Astrocyte (in vitro differentiated cells and primary cell): Measurements from ENCODE around the gene SRPK1. TPM values are rescaled to one million over a fixed set of nuclear protein-coding genes. Genes with fewer than 3 reads are reported as not detected.

ENCODE experiments used
- DNase-seq: peaks from one replicate; pipeline ENCODE4 v3.0.0-alpha.2; 2010; ENCODE audit warnings: low read depth
- FAIRE-seq: peaks from 2 replicates; lab custom pipeline; 2011; peaks lifted over from hg19 to GRCh38; lab: Jason Lieb, UNC
- H2AFZ ChIP-seq: 2 replicates; pipeline ENCODE4 v1.6.0; 2012; ENCODE audit warnings: low read depth, low read length, inconsistent platforms
- H3K27ac ChIP-seq: 2 replicates; pipeline ENCODE4 v1.5.1; 2011; ENCODE audit warnings: low read depth, low read length, inconsistent platforms
- H3K27me3 ChIP-seq: 2 replicates; pipeline ENCODE4 v1.6.0; 2011; ENCODE audit warnings: low read length, inconsistent platforms; ENCODE audit not compliant: insufficient read depth
- H3K36me3 ChIP-seq: 2 replicates; pipeline ENCODE4 v1.5.1; 2011; ENCODE audit warnings: low read length, inconsistent platforms; ENCODE audit not compliant: insufficient read depth
- H3K4me1 ChIP-seq: 2 replicates; pipeline ENCODE4 v1.5.1; 2011; ENCODE audit warnings: low read length, inconsistent platforms; ENCODE audit not compliant: insufficient read depth
- H3K4me2 ChIP-seq: 2 replicates; pipeline ENCODE4 v1.6.0; 2012; ENCODE audit warnings: low read length, inconsistent platforms
- H3K4me3 ChIP-seq: 2 replicates; pipeline ENCODE4 v1.5.1; 2011; ENCODE audit warnings: low read depth, mild to moderate bottlenecking, low read length, inconsistent platforms; ENCODE audit not compliant: insufficient read depth
- H3K79me2 ChIP-seq: 2 replicates; pipeline ENCODE4 v1.6.0; 2012; ENCODE audit warnings: mild to moderate bottlenecking, low read length, inconsistent platforms; ENCODE audit not compliant: insufficient read depth
- H3K9ac ChIP-seq: 2 replicates; pipeline ENCODE4 v1.6.0; 2012; ENCODE audit warnings: mild to moderate bottlenecking, low read length, inconsistent platforms
- H3K9me3 ChIP-seq: 2 replicates; pipeline ENCODE4 v1.5.1; 2012; ENCODE audit warnings: low read depth, mild to moderate bottlenecking, low read length, inconsistent platforms; ENCODE audit not compliant: insufficient read depth
- H4K20me1 ChIP-seq: 2 replicates; pipeline ENCODE4 v1.6.0; 2012; ENCODE audit warnings: low read length, inconsistent platforms; ENCODE audit not compliant: insufficient read depth
- H3K27ac Mint-ChIP-seq: one replicate; pipeline ENCODE4 v1.8.0; 2021; ENCODE audit warnings: mild to moderate bottlenecking, mixed read lengths; ENCODE audit not compliant: unreplicated experiment
- H3K27me3 Mint-ChIP-seq: one replicate; pipeline ENCODE4 v1.8.0; 2021; ENCODE audit warnings: low read depth, mixed read lengths; ENCODE audit not compliant: unreplicated experiment
- H3K36me3 Mint-ChIP-seq: one replicate; pipeline ENCODE4 v1.8.0; 2021; ENCODE audit warnings: low read depth, mixed read lengths; ENCODE audit not compliant: unreplicated experiment
- H3K4me1 Mint-ChIP-seq: one replicate; pipeline ENCODE4 v1.8.0; 2021; ENCODE audit warnings: low read depth, mixed read lengths; ENCODE audit not compliant: unreplicated experiment
- H3K4me3 Mint-ChIP-seq: one replicate; pipeline ENCODE4 v1.8.0; 2021; ENCODE audit warnings: mild to moderate bottlenecking, moderate library complexity, mixed read lengths; ENCODE audit not compliant: unreplicated experiment
- H3K9me3 Mint-ChIP-seq: one replicate; pipeline ENCODE4 v1.8.0; 2021; ENCODE audit warnings: mild to moderate bottlenecking, mixed read lengths; ENCODE audit not compliant: unreplicated experiment
- EZH2 ChIP-seq: IDR thresholded peaks from 2 replicates; pipeline ENCODE4 v1.6.1; 2012; ENCODE audit warnings: mild to moderate bottlenecking, low read length, inconsistent platforms; ENCODE audit not compliant: insufficient read depth
- total RNA-seq: library from RNA; stranded (reverse); gene quantifications from 2 replicates; pipeline ENCODE4 v1.2.1, GENCODE V29; 2021
- TF ChIP-seq, protein P1 (sequence below): IDR thresholded peaks from 2 replicates; pipeline ENCODE4 v1.5.1; 2011; ENCODE audit warnings: low read depth, mild to moderate bottlenecking, inconsistent platforms, low read length, moderate library complexity; ENCODE audit not compliant: insufficient read depth

The SRPK1 gene
- total RNA-seq, 1 donor from 2014 or later: 58.6 TPM

DNA sequence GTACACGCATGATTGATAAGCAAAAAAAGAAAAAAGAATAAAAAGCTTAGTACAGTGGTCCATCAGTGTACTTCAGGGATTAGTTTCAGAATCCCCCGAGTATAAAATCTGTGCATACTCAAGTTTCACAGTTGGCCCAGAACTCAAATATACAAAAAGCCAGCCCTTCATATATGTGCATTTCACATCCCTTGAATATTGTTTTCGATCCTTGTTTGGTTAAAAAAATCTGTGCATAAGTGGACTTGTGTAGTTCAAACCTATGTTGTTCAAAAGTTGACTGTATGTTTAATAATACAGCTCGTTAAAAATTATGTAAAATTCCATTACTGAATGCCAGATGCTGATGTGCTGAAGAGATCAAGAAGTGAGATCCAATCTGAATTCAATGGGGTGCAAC, 61.5 kb downstream of the SRPK1 start:
- Histone ChIP-seq H3K27me3 (no peaks in the 10 kb centered on the region), H3K79me2 (peaks cover 5% of the 10 kb centered on the region), H3K9ac (no peak overlapping the region), H4K20me1 (peaks cover 13% of the 10 kb centered on the region), H3K27ac (no peak overlapping the region), H2AFZ (no peak overlapping the region), H3K4me3 (no peak overlapping the region), H3K4me2 (no peak overlapping the region), H3K36me3 (peaks cover 33% of the 10 kb centered on the region), H3K4me1 (no peaks in the 10 kb centered on the region), H3K9me3 (no peaks in the 10 kb centered on the region)
- DNase-seq (no peak), FAIRE-seq (no peak)
- Mint-ChIP-seq H3K27ac (no peak overlapping the region), H3K36me3 (peaks cover 14% of the 10 kb centered on the region), H3K27me3 (no peaks in the 10 kb centered on the region), H3K4me3 (no peak overlapping the region), H3K9me3 (peaks cover 1% of the 10 kb centered on the region), H3K4me1 (no peaks in the 10 kb centered on the region)
- no peak for TF ChIP-seq EZH2
- TF ChIP-seq, protein P1, sequence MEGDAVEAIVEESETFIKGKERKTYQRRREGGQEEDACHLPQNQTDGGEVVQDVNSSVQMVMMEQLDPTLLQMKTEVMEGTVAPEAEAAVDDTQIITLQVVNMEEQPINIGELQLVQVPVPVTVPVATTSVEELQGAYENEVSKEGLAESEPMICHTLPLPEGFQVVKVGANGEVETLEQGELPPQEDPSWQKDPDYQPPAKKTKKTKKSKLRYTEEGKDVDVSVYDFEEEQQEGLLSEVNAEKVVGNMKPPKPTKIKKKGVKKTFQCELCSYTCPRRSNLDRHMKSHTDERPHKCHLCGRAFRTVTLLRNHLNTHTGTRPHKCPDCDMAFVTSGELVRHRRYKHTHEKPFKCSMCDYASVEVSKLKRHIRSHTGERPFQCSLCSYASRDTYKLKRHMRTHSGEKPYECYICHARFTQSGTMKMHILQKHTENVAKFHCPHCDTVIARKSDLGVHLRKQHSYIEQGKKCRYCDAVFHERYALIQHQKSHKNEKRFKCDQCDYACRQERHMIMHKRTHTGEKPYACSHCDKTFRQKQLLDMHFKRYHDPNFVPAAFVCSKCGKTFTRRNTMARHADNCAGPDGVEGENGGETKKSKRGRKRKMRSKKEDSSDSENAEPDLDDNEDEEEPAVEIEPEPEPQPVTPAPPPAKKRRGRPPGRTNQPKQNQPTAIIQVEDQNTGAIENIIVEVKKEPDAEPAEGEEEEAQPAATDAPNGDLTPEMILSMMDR: no peak

DNA sequence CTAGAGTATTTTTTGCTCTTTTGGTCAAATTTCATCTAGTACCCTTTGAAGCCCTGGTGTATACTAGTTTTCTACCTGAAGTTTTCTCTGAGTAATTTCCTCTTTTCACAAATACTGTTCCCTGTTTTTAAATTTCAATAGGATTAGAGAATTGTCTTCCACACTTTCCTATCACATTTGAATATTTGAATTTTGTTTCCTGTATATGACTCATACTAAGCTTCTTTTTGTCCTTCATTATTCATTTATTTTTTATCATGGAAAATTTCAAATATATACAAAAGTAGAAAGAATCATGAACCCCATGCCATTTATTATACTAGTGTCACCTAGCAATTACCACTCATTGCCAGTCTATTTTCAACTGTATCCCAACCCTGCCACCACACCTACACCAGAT, 63.0 kb downstream of the SRPK1 start:
- TF ChIP-seq EZH2: no peak
- TF ChIP-seq, protein P1: no peak
- FAIRE-seq (no peak), DNase-seq (no peak)
- Histone ChIP-seq H3K27me3 (no peaks in the 10 kb centered on the region), H3K9me3 (no peaks in the 10 kb centered on the region), H3K79me2 (peaks cover 5% of the 10 kb centered on the region), H3K4me1 (no peaks in the 10 kb centered on the region), H3K9ac (no peak overlapping the region), H3K4me2 (no peak overlapping the region), H4K20me1 (peaks cover 13% of the 10 kb centered on the region), H3K36me3 (peaks cover 37% of the 10 kb centered on the region), H3K27ac (no peak overlapping the region), H2AFZ (no peak overlapping the region), H3K4me3 (no peak overlapping the region)
- no peak overlapping the region for H3K27ac Mint-ChIP-seq
- peaks cover 17% of the 10 kb centered on the region for H3K36me3 Mint-ChIP-seq
- no peaks in the 10 kb centered on the region for H3K9me3 Mint-ChIP-seq
- no peaks in the 10 kb centered on the region for H3K4me1 Mint-ChIP-seq
- no peak overlapping the region for H3K4me3 Mint-ChIP-seq
- H3K27me3 Mint-ChIP-seq: no peaks in the 10 kb centered on the region

DNA sequence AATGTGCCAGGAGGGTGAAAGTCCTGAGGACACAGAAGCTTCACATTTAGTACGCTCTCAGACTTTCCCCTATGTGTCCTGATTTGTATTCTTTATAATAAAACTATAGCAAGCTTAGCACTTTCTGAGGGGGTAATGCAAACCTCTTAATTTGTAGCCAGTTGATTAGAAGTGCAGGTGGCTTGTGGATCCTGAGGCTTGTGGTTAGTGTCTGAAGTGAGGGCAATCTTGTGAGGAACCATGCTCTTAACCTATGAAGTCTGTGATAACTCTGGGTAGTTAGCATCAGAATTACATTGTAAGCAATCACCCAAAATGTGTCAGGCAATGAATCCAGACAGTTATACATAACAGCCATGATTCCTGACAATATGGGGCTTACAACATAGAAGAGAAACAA, 64.6 kb downstream of the SRPK1 start:
- no peak for TF ChIP-seq EZH2
- TF ChIP-seq, protein P1: no peak
- H3K4me1 Mint-ChIP-seq: no peaks in the 10 kb centered on the region
- Histone ChIP-seq H3K9ac (no peak overlapping the region), H3K79me2 (no peaks in the 10 kb centered on the region), H3K4me2 (no peak overlapping the region), H3K27me3 (no peaks in the 10 kb centered on the region), H4K20me1 (peaks cover 2% of the 10 kb centered on the region), H3K36me3 (peaks cover 44% of the 10 kb centered on the region), H3K4me3 (no peak overlapping the region), H3K27ac (no peak overlapping the region), H2AFZ (no peak overlapping the region), H3K4me1 (no peaks in the 10 kb centered on the region), H3K9me3 (no peaks in the 10 kb centered on the region)
- no peak for FAIRE-seq
- no peak overlapping the region for H3K27ac Mint-ChIP-seq
- H3K9me3 Mint-ChIP-seq: no peaks in the 10 kb centered on the region
- peaks cover 13% of the 10 kb centered on the region for H3K36me3 Mint-ChIP-seq
- DNase-seq: no peak
- no peak overlapping the region for H3K4me3 Mint-ChIP-seq
- no peaks in the 10 kb centered on the region for H3K27me3 Mint-ChIP-seq
